ENCODE measurements around the gene RHBDF1.

GRCh38 chr16:74051-74746 is 1.8 kb upstream of the RHBDF1 start:
- TF ChIP-seq CTCF (conservative IDR thresholded peaks at IDR 0.05; ENCODE audit: low read depth, low read length): no peak
- no peak for TF ChIP-seq EZH2 (IDR thresholded peaks at IDR 0.05; ENCODE audit: low read length, unreplicated experiment)
- no peak for TF ChIP-seq EZH2phosphoT487 (IDR thresholded peaks at IDR 0.05; ENCODE audit: borderline replicate concordance, low read length)
